Muscle of leg (tissue), 11 donors: ENCODE data around the gene IDH2. TPM values are rescaled to one million over a fixed set of nuclear protein-coding genes. Genes with fewer than 3 reads are reported as not detected.
"Not testable (repeated sequence)": the region's sequence is repeated elsewhere in the genome, so short reads cannot be mapped to it uniquely, and the experiment has no call there.

ENCODE experiments used
- DNase-seq: peaks from one replicate; pipeline ENCODE4 v3.0.0; 2013
- H3K27ac ChIP-seq: one replicate; pipeline ENCODE4 v1.5.1; 2013; ENCODE audit warnings: mild to moderate bottlenecking, low read length, control low read depth
- H3K27me3 ChIP-seq: one replicate; pipeline ENCODE4 v1.6.1; 2013; ENCODE audit warnings: low read length; ENCODE audit not compliant: control insufficient read depth, insufficient read depth
- H3K36me3 ChIP-seq: one replicate; pipeline ENCODE4 v1.6.1; 2013; ENCODE audit warnings: low read length; ENCODE audit not compliant: control insufficient read depth, insufficient read depth
- H3K4me1 ChIP-seq: one replicate; pipeline ENCODE4 v1.6.1; 2013; ENCODE audit warnings: low read length; ENCODE audit not compliant: control insufficient read depth, insufficient read depth
- H3K4me3 ChIP-seq: one replicate; pipeline ENCODE4 v1.5.1; 2013; ENCODE audit warnings: low read length, control low read depth
- H3K9me3 ChIP-seq: replicated peaks from 2 replicates; pipeline ENCODE4 v1.6.1; 2013; ENCODE audit warnings: low read depth, low read length; ENCODE audit not compliant: control insufficient read depth
- WGBS: methylation state at CpG from one replicate; pipeline ENCODE4 v1.1.5; 2013; ENCODE audit warnings: missing lambda C conversion rate; ENCODE audit not compliant: insufficient coverage; 5-methylcytosine and 5-hydroxymethylcytosine counted together
- polyA plus RNA-seq, 8 donors: library from polyadenylated mRNA; unstranded; fragments of 120-200 nt; gene quantifications; one replicate each; pipeline versions ENCODE4 v1.2.1 to v1.2.3, GENCODE V29; 2013; ENCODE audit warnings: inconsistent platforms in 1 of 8, low replicate concordance in 1 of 8; ENCODE audit not compliant: insufficient read length in 8 of 8, insufficient read depth in 1 of 8
- total RNA-seq: library from RNA; stranded (reverse); fragments of 120-200 nt; gene quantifications from one replicate; pipeline ENCODE4 v1.2.4, GENCODE V29; 2013

Gene IDH2
- total and polyA plus RNA-seq, 9 donors, result 215 to 286 (median 259) TPM

GRCh38 chr15:90121086-90121485, 18.8 kb upstream of the IDH2 start:
- no peak for DNase-seq
- Histone ChIP-seq H3K4me3 (no peak overlapping the region), H3K36me3 (no peaks in the 10 kb centered on the region), H3K4me1 (no peaks in the 10 kb centered on the region), H3K27ac (no peak overlapping the region), H3K27me3 (no peaks in the 10 kb centered on the region), H3K9me3 (no peaks in the 10 kb centered on the region)
- whole genome bisulfite sequencing, result no CpG with 5 or more reads among the region's 6 CpGs

DNA sequence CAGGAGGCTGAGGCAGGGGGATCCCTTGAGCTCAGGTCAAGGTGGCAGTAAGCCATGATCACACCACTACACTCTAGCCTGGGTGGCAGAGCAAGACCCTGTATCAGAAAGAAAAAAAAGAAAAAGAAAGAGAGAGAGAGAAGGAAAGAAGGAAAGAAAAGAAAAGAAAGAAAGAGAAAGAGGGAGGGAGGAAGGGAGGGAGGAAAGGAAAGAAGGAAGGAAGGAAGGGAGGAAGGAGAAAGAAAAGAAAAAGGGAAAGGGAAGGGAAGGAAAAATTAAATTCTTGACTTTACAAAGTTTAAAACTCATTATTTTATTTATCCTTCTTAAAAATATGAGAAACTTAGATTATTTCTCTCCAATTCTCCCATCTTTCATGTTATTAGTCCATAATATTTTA, 17.1 kb upstream of the IDH2 start:
- H3K27ac ChIP-seq, result no peak overlapping the region
- H3K27me3 ChIP-seq, result no peaks in the 10 kb centered on the region
- H3K9me3 ChIP-seq, result peaks cover 5% of the 10 kb centered on the region
- no peaks in the 10 kb centered on the region for H3K36me3 ChIP-seq
- H3K4me3 ChIP-seq, result no peak overlapping the region
- DNase-seq, result no peak
- no peaks in the 10 kb centered on the region for H3K4me1 ChIP-seq

GRCh38 chr15:90115783-90116182, 13.5 kb upstream of the IDH2 start:
- WGBS, result no CpG with 5 or more reads among the region's 2 CpGs
- DNase-seq, result no peak
- Histone ChIP-seq H3K27ac (no peak overlapping the region), H3K4me3 (no peak overlapping the region), H3K27me3 (no peaks in the 10 kb centered on the region), H3K4me1 (no peaks in the 10 kb centered on the region), H3K36me3 (no peaks in the 10 kb centered on the region), H3K9me3 (peaks cover 8% of the 10 kb centered on the region)

DNA sequence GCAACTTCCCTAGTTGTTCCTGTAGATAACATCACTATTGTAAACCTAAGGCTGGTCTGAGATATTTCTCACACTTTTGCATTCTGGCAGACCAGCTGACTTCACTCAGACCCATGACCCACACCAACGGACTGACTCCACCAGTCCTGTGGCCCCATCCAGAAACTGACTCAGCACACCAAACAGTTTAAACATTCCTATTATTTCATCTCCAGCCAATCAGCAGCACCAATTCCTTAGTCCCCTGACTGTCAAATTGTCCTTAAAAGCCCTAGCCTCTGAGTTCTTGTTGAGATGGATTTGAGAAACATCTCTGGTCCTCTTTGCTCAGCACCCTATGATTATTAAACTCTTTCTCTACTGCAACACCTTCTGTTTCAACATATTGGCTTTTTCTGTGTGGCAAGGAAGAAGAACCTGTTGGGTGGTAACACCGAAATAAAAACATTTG, 12.2 kb upstream of the IDH2 start:
- Histone ChIP-seq H3K9me3 (peaks cover 8% of the 10 kb centered on the region), H3K27ac (no peak overlapping the region), H3K4me3 (no peak overlapping the region), H3K27me3 (no peaks in the 10 kb centered on the region), H3K36me3 (no peaks in the 10 kb centered on the region), H3K4me1 (no peaks in the 10 kb centered on the region)
- WGBS, result 57% methylated on average over 1 of the region's 2 CpGs
- no peak for DNase-seq

DNA sequence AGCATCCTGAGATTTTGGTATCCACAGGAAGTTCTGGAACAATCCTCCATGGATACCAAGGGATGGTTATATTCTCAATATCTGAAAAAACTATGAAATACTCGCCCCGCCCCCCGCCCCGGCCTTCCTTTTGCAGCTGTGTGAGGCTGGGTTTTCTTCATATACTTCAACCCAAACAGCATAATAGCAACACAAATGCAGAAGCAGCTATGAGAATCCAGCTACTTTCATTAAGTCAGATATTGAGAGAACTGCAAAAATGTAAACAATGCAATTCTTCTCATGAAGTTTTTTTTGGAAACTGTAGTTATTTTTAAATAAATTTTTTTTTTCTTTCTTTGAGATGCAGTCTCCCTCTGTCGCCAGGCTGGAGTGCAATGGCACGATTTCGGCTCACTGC, 10.9 kb upstream of the IDH2 start:
- Histone ChIP-seq H3K4me1 (no peaks in the 10 kb centered on the region), H3K27ac (no peak overlapping the region), H3K9me3 (peaks cover 8% of the 10 kb centered on the region), H3K36me3 (no peaks in the 10 kb centered on the region), H3K27me3 (no peaks in the 10 kb centered on the region), H3K4me3 (no peak overlapping the region)
- DNase-seq, result no peak
- 90% methylated on average over 3 of the region's 7 CpGs for WGBS

- H3K27ac ChIP-seq, H3K27me3 ChIP-seq, H3K4me3 ChIP-seq, DNase-seq, H3K36me3 ChIP-seq, H3K9me3 ChIP-seq: not testable (repeated sequence)
- no CpG with 5 or more reads among the region's 3 CpGs for WGBS
- H3K4me1 ChIP-seq, result peaks cover 13% of the 10 kb centered on the region
Observed at GRCh38 chr15:90109163-90109751, 7.0 kb upstream of the IDH2 start.

DNA sequence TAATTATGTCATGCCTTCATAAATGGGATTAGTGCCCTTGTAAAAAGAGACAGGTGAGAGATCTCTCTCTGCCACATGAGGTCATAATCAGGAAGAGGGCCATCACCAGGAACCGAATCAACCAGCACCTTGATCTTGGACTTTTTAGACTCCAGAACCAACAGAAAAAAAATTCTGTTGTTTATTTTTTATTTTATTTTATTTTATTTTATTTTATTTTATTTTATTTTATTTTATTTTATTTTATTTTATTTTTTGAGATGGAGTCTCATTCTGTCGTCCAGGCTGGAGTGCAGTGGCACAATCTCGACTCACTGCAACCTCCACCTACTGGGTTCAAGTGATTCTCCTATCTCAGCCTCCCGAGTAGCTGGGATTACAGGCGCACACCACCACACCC, 5.8 kb upstream of the IDH2 start:
- not testable (repeated sequence) for H3K36me3 ChIP-seq, H3K27ac ChIP-seq, H3K4me3 ChIP-seq, DNase-seq, H3K27me3 ChIP-seq, H3K9me3 ChIP-seq
- H3K4me1 ChIP-seq, result peaks cover 19% of the 10 kb centered on the region
- no CpG with 5 or more reads among the region's 5 CpGs for WGBS

GRCh38 chr15:90106522-90107117, 4.4 kb upstream of the IDH2 start:
- Histone ChIP-seq H3K4me3 (no peak overlapping the region), H3K27me3 (no peaks in the 10 kb centered on the region), H3K27ac (peak overlapping the region; percentile 40), H3K36me3 (no peaks in the 10 kb centered on the region), H3K4me1 (peaks cover 22% of the 10 kb centered on the region), H3K9me3 (no peaks in the 10 kb centered on the region)
- DNase-seq, result no peak
- WGBS, result 68% methylated on average over 6 of the region's 7 CpGs

DNA sequence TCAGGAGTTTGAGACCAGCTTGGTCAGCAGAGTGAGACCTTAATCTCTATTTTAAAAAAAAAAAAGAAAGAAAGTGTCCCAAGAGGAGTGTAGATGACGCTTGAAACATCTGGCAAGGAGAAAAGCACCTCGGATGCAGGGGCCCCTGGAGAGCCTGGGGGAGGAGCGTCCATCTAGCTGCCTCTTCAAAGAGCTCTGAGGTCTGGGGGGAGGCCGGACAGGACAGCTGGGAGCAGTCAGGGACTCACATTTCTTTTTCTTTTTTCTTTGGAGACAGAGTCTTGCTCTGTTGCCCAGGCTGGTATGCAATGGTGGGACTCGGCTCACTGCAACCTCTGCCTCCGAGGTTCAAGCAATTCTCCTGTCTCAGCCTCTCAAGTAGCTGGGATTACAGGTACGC, 3.3 kb upstream of the IDH2 start:
- Histone ChIP-seq H3K4me1 (peaks cover 31% of the 10 kb centered on the region), H3K9me3 (no peaks in the 10 kb centered on the region), H3K36me3 (no peaks in the 10 kb centered on the region), H3K27ac (no peak overlapping the region), H3K27me3 (no peaks in the 10 kb centered on the region), H3K4me3 (no peak overlapping the region)
- no peak for DNase-seq
- 43% methylated on average over 3 of the region's 7 CpGs for WGBS

GRCh38 chr15:90104551-90104950, 2.3 kb upstream of the IDH2 start:
- Histone ChIP-seq H3K4me3 (no peak overlapping the region), H3K9me3 (no peaks in the 10 kb centered on the region), H3K4me1 (peaks cover 41% of the 10 kb centered on the region), H3K27ac (no peak overlapping the region), H3K27me3 (no peaks in the 10 kb centered on the region), H3K36me3 (no peaks in the 10 kb centered on the region)
- DNase-seq, result no peak
- 76% methylated on average over 4 of the region's 4 CpGs for WGBS
